HepG2 (cell line): Measurements from ENCODE around the gene PRICKLE2. TPM values are rescaled to one million over a fixed set of nuclear protein-coding genes. Genes with fewer than 3 reads are reported as not detected.
A peak's percentile ranks its signal among the peaks of the same experiment; 100 is the strongest.

Experiments
- ATAC-seq: fragments of 200-7000 bp; cut with Tn5 transposase; 3 replicates; pipeline ENCODE4 v1.9.1; 2020; ENCODE audit warnings: mild to moderate bottlenecking, moderate library complexity
- BruUV-seq: library from RNA; stranded (reverse); fragments of 400-500 nt; replicated peaks from 2 replicates; lab custom pipeline; 2021; lab: Mats Ljungman, UMichigan
- CTCF ChIA-PET: fragments of 300-600 bp; formaldehyde crosslinking; extraction: SDS; loops from one replicate; lab custom pipeline; 2021; ENCODE audit warnings: low total read pairs, inconsistent platforms, low intra/inter-chr PET ratio; lab: Yijun Ruan, JAX
- POLR2A ChIA-PET: fragments of 350-600 bp; sonication (Branson Sonifier 250); formaldehyde crosslinking; loops from one replicate; lab custom pipeline; 2020; ENCODE audit warnings: antibody characterized with exemption, inconsistent platforms; lab: Yijun Ruan, JAX
- DNase-seq: peaks from one replicate; pipeline ENCODE4 v3.0.0-alpha.2; 2015; ENCODE audit warnings: low spot score
- FAIRE-seq: peaks from 3 replicates; lab custom pipeline; 2011; peaks lifted over from hg19 to GRCh38; lab: Jason Lieb, UNC
- H2AFZ ChIP-seq: one replicate; pipeline ENCODE4 v1.6.1; 2011; ENCODE audit warnings: low read length, inconsistent platforms
- H3K27ac ChIP-seq: fragments of 300-600 bp; 3 replicates; pipeline ENCODE4 v1.8.0; 2011; ENCODE audit warnings: mixed run types, mild to moderate bottlenecking, mixed read lengths, low read length, inconsistent platforms; ENCODE audit not compliant: insufficient read depth; ENCODE audit errors: extremely low read length
- H3K27me3 ChIP-seq, 2 experiments: fragments of 200-600 bp in 1 of 2; 2 replicates in 1 of 2; 3 replicates in 1 of 2; pipeline versions ENCODE4 v1.6.0 to v1.8.0; 2011; ENCODE audit warnings: low read length in 2 of 2, mild to moderate bottlenecking in 2 of 2, moderate library complexity in 2 of 2, inconsistent platforms in 1 of 2; ENCODE audit not compliant: insufficient read depth in 2 of 2, control insufficient read depth in 1 of 2
- H3K36me3 ChIP-seq, 2 experiments: fragments of 200-600 bp in 1 of 2; replicated peaks in 1 of 2; 2 replicates in 1 of 2; 3 replicates in 1 of 2; pipeline versions ENCODE4 v1.5.1 to v1.8.0; 2011; ENCODE audit warnings: low read length in 2 of 2, inconsistent platforms in 1 of 2; ENCODE audit not compliant: insufficient read depth in 2 of 2, control insufficient read depth in 1 of 2
- H3K4me1 ChIP-seq: 2 replicates; pipeline ENCODE4 v1.5.1; 2012; ENCODE audit warnings: low read length, inconsistent platforms; ENCODE audit not compliant: insufficient read depth
- H3K4me2 ChIP-seq: 2 replicates; pipeline ENCODE4 v1.6.0; 2011; ENCODE audit warnings: low read depth, low read length, inconsistent platforms
- H3K4me3 ChIP-seq, 3 experiments: fragments of 200-600 bp in 1 of 3; sonication (generic), shearing (Covaris generic) in 1 of 3; replicated peaks in 1 of 3; 2 replicates each; pipeline ENCODE4 v1.5.1; 2011 to 2016; ENCODE audit warnings: low read length in 3 of 3, inconsistent platforms in 2 of 3, low read depth in 2 of 3, mild to moderate bottlenecking in 2 of 3, control low read depth in 1 of 3, mixed read lengths in 1 of 3; ENCODE audit not compliant: insufficient read depth in 1 of 3
- H3K79me2 ChIP-seq: one replicate; pipeline ENCODE4 v1.6.1; 2011; ENCODE audit warnings: low read length, inconsistent platforms; ENCODE audit not compliant: insufficient read depth
- H3K9ac ChIP-seq: 2 replicates; pipeline ENCODE4 v1.6.0; 2011; ENCODE audit warnings: mild to moderate bottlenecking, low read depth, low read length, inconsistent platforms; ENCODE audit not compliant: insufficient read depth
- H3K9me3 ChIP-seq: 2 replicates; pipeline ENCODE4 v1.5.1; 2012; ENCODE audit warnings: mild to moderate bottlenecking, low read length
- H4K20me1 ChIP-seq: 2 replicates; pipeline ENCODE4 v1.6.0; 2011; ENCODE audit warnings: inconsistent platforms, mild to moderate bottlenecking, low read length, moderate library complexity; ENCODE audit not compliant: insufficient read depth
- PAF1 ChIP-seq: IDR thresholded peaks from 2 replicates; pipeline ENCODE4 v1.6.1; 2016; ENCODE audit warnings: missing genetic modification reagents, missing compliant biosample characterization
- ZHX2 ChIP-seq, 2 experiments: sonication (generic) in 1 of 2; formaldehyde crosslinking in 1 of 2; IDR thresholded peaks; 2 replicates each; pipeline versions ENCODE4 v1.6.1 to v1.9.0; 2014 to 2022; ENCODE audit warnings: antibody characterized with exemption in 1 of 2, borderline replicate concordance in 1 of 2, inconsistent platforms in 1 of 2, low read depth in 1 of 2, missing genetic modification reagents in 1 of 2
- ZNF629 ChIP-seq: sonication (generic); formaldehyde crosslinking; conservative IDR thresholded peaks from 2 replicates; pipeline ENCODE4 v1.5.0; 2020; ENCODE audit warnings: missing genetic modification reagents
- WGBS: methylation state at CpG from one replicate; pipeline ENCODE4 v1.1.6; 2017; ENCODE audit warnings: low lambda C conversion rate; 5-methylcytosine and 5-hydroxymethylcytosine counted together
- in situ Hi-C: cut with HindIII; loops from 2 replicates; pipeline ENCODE4 v1.10.0; 2017; ENCODE audit warnings: low pct_unique_long_range_greater_than_20kb; ENCODE audit not compliant: extremely low pct_ligation_motif_present
- intact Hi-C: fragments of 100-400 bp; cut with micrococcal nuclease; formaldehyde crosslinking; loops from one replicate; pipeline ENCODE4 v1.10.0; 2022; ENCODE audit not compliant: unreplicated experiment
- polyA plus RNA-seq, 8 experiments: library from polyadenylated mRNA; depleted of rRNA in 3 of 8; stranded (reverse) in 7 of 8; unstranded in 1 of 8; fragments of >200 nt; fragmentation: Illumina TruSeq in 4 of 8; extraction: Trizol in 4 of 8; gene quantifications; 2 replicates each; pipeline versions ENCODE4 v1.2.1 to v1.2.3, GENCODE V29; 2011 to 2016; ENCODE audit warnings: low read depth in 4 of 8, missing spikeins in 1 of 8, mixed read lengths in 1 of 8; ENCODE audit not compliant: insufficient read depth in 1 of 8
- total RNA-seq, 5 experiments: library from RNA; depleted of rRNA; stranded (reverse); fragments of >200 nt; fragmentation: Illumina TruSeq; extraction: Trizol; gene quantifications; 2 replicates each; pipeline ENCODE4 v1.2.3, GENCODE V29; 2016; ENCODE audit warnings: low read depth in 1 of 5

Gene PRICKLE2
- total and polyA plus RNA-seq, 2 of the 13 experiments (the other 11 are each of a cell fraction or from before 2014, with no cell fraction given), result 0.01 to 0.07 TPM

- Histone ChIP-seq H3K27me3 (no peaks in the 10 kb centered on the region; a peak in 1 of 5 replicates), H3K4me1 (peaks cover 43% of the 10 kb centered on the region), H3K79me2 (no peaks in the 10 kb centered on the region), H3K9me3 (no peaks in the 10 kb centered on the region), H3K4me2 (no peak overlapping the region), H3K27ac (no peak overlapping the region), H3K36me3 (no peaks in the 10 kb centered on the region), H3K9ac (no peak overlapping the region), H4K20me1 (no peaks in the 10 kb centered on the region), H3K4me3 (no peak overlapping the region), H2AFZ (no peak overlapping the region)
- BruUV-seq, result no TSS peak
- in situ Hi-C loops (no loop called here), intact Hi-C loops (no loop called here)
- CTCF ChIA-PET, result no interaction called here
- TF ChIP-seq PAF1 (no peak), ZHX2 (IDR thresholded peaks at IDR 0.05; ENCODE audit: low read depth) (no peak), ZHX2 (CRISPR knock-in tag; IDR thresholded peaks at IDR 0.05; ENCODE audit: borderline replicate concordance) (no peak), ZNF629 (peak; percentile 49; the same call in 1 of the 2 replicates)
- POLR2A ChIA-PET, result no interaction called here
- no peak for FAIRE-seq
- 81% methylated on average over 2 of the region's 2 CpGs for whole genome bisulfite sequencing
- DNase-seq, result no peak
- no peak for ATAC-seq
These were observed 114.2 kb downstream of the PRICKLE2 start for GRCh38 chr3:64111083-64111482.
